HL-60 (cell line): ENCODE results near the gene TBATA.

Source experiments
- DNase-seq, 2 experiments: peaks; one replicate each; pipeline ENCODE4 v3.0.0-alpha.2; 2010 to 2020; ENCODE audit warnings: low read depth in 1 of 2, low spot score in 1 of 2
- H3K27ac ChIP-seq: fragments of 250-450 bp; sonication (Bioruptor Pico); replicated peaks from 2 replicates; pipeline ENCODE4 v1.5.1; 2020; ENCODE audit warnings: mild to moderate bottlenecking, moderate library complexity
- H3K27me3 ChIP-seq: fragments of 250-450 bp; sonication (Bioruptor Pico); 2 replicates; pipeline ENCODE4 v1.5.1; 2021; ENCODE audit warnings: mild to moderate bottlenecking, moderate library complexity; ENCODE audit not compliant: insufficient read depth, poor library complexity, severe bottlenecking
- H3K4me3 ChIP-seq: replicated peaks from 2 replicates; pipeline ENCODE4 v1.5.1; 2011; ENCODE audit warnings: mild to moderate bottlenecking, control low read depth, low read length; ENCODE audit not compliant: insufficient read depth
- GABPA ChIP-seq: IDR thresholded peaks from 2 replicates; pipeline ENCODE4 v1.6.1; 2012; ENCODE audit warnings: low read depth
- POLR2AphosphoS5 ChIP-seq: IDR thresholded peaks from 2 replicates; pipeline ENCODE4 v1.6.1; 2012; ENCODE audit warnings: low read depth
- SPI1 ChIP-seq: IDR thresholded peaks from 2 replicates; pipeline ENCODE4 v1.6.1; 2012; ENCODE audit warnings: low read depth, mild to moderate bottlenecking, borderline replicate concordance
- long read RNA-seq: library from polyadenylated mRNA; unstranded; transcript quantifications from one replicate; pipeline ENCODE4 v2.0.0, GENCODE V29; 2020
- TF ChIP-seq, protein P1 (sequence below): IDR thresholded peaks from 2 replicates; pipeline ENCODE4 v1.6.1; 2012; ENCODE audit warnings: low read depth; ENCODE audit not compliant: insufficient replicate concordance
- TF ChIP-seq, protein P2 (sequence below): IDR thresholded peaks from one replicate; pipeline ENCODE4 v1.5.1; 2011; ENCODE audit warnings: low read length, control low read depth, inconsistent platforms; ENCODE audit not compliant: insufficient read depth

TBATA gene, protein sequence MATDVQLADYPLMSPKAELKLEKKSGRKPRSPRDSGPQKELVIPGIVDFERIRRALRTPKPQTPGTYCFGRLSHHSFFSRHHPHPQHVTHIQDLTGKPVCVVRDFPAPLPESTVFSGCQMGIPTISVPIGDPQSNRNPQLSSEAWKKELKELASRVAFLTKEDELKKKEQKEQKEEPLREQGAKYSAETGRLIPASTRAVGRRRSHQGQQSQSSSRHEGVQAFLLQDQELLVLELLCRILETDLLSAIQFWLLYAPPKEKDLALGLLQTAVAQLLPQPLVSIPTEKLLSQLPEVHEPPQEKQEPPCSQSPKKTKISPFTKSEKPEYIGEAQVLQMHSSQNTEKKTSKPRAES
- long read RNA-seq, result 0 reads

DNA sequence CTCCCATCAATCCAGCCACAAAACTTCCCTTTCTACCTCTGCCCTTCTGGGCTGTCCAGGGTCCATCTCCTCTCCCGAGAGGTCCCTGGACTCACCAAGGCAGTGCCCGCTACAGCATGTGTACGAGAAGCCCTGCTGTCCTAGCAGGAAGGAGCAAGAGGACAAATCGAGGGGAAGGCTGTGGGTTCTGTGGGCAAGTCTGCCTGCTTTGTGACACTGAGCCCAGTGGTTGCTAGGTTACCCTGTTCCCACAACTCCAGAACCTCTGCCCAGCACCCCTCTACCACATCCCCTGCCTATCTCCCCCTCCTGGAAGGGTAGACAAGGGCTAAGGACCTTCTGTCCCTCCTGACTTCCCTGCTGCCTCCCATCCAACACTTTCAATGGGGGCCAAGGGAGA lies at the start of gene TBATA:
TBATA (minus strand) TSS at position 188 of the 400 bp plus-strand sequence. CDS start 1,998 bp downstream, outside the sequence.
- H3K27ac ChIP-seq, result no peak within 1 kb of the TSS; the same call in 1 of the 2 replicates
- no peak for TF ChIP-seq GABPA
- no peak for TF ChIP-seq SPI1
- TF ChIP-seq, protein P1, sequence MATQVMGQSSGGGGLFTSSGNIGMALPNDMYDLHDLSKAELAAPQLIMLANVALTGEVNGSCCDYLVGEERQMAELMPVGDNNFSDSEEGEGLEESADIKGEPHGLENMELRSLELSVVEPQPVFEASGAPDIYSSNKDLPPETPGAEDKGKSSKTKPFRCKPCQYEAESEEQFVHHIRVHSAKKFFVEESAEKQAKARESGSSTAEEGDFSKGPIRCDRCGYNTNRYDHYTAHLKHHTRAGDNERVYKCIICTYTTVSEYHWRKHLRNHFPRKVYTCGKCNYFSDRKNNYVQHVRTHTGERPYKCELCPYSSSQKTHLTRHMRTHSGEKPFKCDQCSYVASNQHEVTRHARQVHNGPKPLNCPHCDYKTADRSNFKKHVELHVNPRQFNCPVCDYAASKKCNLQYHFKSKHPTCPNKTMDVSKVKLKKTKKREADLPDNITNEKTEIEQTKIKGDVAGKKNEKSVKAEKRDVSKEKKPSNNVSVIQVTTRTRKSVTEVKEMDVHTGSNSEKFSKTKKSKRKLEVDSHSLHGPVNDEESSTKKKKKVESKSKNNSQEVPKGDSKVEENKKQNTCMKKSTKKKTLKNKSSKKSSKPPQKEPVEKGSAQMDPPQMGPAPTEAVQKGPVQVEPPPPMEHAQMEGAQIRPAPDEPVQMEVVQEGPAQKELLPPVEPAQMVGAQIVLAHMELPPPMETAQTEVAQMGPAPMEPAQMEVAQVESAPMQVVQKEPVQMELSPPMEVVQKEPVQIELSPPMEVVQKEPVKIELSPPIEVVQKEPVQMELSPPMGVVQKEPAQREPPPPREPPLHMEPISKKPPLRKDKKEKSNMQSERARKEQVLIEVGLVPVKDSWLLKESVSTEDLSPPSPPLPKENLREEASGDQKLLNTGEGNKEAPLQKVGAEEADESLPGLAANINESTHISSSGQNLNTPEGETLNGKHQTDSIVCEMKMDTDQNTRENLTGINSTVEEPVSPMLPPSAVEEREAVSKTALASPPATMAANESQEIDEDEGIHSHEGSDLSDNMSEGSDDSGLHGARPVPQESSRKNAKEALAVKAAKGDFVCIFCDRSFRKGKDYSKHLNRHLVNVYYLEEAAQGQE, result no peak
- TF ChIP-seq, protein P2, sequence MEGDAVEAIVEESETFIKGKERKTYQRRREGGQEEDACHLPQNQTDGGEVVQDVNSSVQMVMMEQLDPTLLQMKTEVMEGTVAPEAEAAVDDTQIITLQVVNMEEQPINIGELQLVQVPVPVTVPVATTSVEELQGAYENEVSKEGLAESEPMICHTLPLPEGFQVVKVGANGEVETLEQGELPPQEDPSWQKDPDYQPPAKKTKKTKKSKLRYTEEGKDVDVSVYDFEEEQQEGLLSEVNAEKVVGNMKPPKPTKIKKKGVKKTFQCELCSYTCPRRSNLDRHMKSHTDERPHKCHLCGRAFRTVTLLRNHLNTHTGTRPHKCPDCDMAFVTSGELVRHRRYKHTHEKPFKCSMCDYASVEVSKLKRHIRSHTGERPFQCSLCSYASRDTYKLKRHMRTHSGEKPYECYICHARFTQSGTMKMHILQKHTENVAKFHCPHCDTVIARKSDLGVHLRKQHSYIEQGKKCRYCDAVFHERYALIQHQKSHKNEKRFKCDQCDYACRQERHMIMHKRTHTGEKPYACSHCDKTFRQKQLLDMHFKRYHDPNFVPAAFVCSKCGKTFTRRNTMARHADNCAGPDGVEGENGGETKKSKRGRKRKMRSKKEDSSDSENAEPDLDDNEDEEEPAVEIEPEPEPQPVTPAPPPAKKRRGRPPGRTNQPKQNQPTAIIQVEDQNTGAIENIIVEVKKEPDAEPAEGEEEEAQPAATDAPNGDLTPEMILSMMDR, result no peak
- no peak for TF ChIP-seq POLR2AphosphoS5
- no peaks in the 10 kb centered on the region for H3K27me3 ChIP-seq
- peak in 1 of 2 experiments; percentile 53 for DNase-seq
- no peak within 1 kb of the TSS for H3K4me3 ChIP-seq

- H3K27ac ChIP-seq, result no peak overlapping the region
Observed at GRCh38 chr10:70834441-70835151, 49.4 kb upstream of the TBATA start.

GRCh38 chr10:70834021-70834420 lies 48.8 kb upstream of the TBATA start:
- Histone ChIP-seq H3K27ac (no peak overlapping the region), H3K4me3 (no peak overlapping the region), H3K27me3 (no peaks in the 10 kb centered on the region)
- TF ChIP-seq GABPA (no peak), SPI1 (no peak)
- TF ChIP-seq, protein P1, result no peak
- no peak for DNase-seq

More at GRCh38 chr10:70834441-70835151, 49.4 kb upstream of the TBATA start:
- no peak overlapping the region for H3K4me3 ChIP-seq
- TF ChIP-seq, protein P1, result no peak
- TF ChIP-seq SPI1, result peak; percentile 94
- no peak for TF ChIP-seq GABPA
- TF ChIP-seq POLR2AphosphoS5, result no peak
- TF ChIP-seq, protein P2, result no peak
- no peaks in the 10 kb centered on the region for H3K27me3 ChIP-seq
- DNase-seq, result peak in 1 of 2 experiments; percentile 38
